GM18511 (cell line): ENCODE measurements around the gene SPEN.
"Not testable (repeated sequence)": the region's sequence is repeated elsewhere in the genome, so short reads cannot be mapped to it uniquely, and the experiment has no call there.

Source experiments
- ATAC-seq: cut with Tn5 transposase; IDR thresholded peaks from one replicate; pipeline ENCODE4 v1.9.1; 2021; ENCODE audit warnings: mild to moderate bottlenecking, moderate library complexity; ENCODE audit not compliant: unreplicated experiment

Gene SPEN

DNA sequence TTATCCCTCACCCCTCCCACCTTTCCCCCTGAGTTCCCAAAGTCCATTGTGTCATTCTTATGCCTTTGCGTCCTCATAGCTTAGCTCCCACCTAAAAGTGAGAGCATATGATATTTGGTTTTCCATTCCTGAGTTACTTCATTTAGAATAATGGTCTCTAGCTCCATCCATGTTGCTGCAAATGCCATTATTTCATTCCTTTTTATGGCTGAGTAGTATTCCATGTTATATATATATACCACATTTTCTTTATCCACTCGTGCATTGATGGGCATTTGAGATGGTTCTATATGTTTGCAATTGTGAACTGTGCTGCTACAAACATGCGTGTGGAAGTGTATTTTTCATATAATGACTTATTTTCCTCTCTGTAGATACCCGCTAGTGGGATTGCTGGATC is 130.4 kb downstream of the SPEN start:
- ATAC-seq: not testable (repeated sequence)

DNA sequence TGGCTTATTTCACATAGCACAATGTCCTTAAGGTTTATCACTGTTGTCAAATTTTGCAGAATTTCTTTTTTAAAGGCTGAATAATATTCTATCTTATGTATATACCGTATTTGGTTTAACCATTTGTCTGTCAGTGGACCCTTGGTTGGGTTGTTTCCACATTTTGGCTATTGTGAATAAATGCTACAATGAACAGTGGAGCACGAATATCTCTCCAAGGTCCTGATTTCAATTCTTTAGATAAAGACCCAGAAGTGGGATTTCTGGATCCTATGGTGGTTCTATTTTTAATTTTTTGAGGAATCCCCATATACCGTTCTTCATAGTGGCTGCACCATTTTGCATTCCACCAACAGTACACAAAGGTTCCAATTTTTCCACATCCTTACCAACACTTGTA is 134.2 kb downstream of the SPEN start:
- ATAC-seq: no peak

DNA sequence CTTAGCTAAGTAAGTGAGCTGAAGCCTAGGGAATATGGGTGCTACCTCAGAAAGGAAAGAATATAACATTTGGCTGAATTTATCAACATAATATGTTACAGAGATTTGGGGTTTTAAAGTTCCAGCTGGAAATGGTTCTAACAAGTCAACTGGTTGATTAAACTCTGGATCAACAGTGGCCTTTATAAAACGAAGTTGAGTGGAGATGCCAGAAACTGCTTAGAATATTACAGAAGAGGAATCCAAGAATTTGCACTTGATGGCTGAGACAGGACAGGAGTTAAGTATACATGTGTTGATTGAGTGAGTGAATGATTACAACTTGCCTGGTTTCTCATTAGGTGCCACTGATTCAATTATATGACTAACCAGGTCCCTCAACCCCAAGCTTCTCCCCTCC is 135.8 kb downstream of the SPEN start:
- no peak for ATAC-seq

DNA sequence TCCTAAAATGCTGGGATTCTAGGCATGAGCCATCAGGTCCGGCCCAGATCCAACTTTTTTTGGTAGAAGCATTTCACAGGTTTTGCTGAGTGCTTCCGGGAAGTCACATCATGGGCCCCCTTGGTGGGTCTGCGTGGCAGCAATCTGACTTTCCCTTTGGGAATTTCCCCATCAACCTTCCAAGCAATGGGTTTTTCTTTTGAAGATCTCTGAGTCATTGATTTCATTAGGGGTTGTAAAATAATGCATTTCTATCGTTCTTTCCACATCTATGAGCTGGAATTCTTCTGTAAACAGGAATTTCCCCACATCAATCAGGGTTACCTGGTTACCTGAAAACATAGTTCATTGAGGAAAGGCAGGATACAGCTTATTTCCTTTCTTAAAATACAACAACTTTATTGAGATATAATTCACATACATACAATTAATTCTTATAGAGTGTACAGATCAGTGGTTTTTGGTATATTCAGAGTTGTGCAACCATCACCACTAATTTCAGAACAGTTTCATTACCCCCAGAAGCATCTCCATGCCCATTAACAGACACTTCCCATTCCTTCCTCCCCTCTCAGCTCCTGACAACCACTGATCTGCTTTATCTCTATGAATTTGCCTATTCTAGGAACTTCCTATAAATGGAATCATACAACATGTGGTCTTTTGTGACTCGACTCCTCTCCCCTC is 138.2 kb downstream of the SPEN start:
- no peak for ATAC-seq

DNA sequence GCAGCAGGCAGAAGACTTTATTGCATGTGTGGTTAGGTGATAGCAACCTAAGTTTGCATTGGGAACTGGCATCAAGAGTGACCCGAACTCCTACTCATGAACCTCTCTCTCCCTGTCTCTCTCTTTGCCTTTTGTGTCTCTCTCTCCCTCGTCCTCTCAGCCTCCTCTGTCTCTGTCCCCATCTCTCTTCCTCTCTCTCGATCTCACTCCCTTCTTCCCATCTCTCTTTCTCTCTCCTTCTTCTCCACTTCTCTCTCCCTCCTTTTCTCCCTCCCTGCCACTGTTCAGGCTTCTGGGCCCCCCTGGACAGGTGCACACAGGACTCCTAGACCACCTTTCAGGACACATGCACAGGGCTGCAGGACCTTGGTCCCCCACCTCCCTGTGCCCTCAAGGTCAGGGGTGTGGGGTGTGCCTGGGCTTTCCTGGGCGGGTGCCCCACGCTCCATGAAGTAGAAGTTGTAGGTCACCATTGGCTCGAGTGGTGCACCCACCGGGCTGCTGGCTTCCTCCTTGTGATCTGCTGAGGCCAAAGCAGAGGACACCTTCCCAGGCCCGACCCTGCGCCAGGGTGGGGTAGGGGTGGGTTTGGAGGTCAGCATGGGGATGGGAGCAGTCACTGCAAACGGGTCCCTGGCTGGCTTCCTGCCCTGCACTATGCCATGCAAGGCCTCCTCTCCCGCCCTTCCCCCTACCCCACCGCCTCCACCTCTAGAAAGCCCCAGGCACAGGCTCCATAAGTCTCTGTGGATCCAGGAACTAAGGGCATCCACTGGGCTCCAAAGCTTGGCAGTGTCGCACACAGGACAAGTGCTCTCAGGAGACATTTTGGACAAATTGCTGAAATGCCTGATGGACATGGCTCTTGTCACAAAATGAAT is 141.6 kb downstream of the SPEN start:
- ATAC-seq: no peak

DNA sequence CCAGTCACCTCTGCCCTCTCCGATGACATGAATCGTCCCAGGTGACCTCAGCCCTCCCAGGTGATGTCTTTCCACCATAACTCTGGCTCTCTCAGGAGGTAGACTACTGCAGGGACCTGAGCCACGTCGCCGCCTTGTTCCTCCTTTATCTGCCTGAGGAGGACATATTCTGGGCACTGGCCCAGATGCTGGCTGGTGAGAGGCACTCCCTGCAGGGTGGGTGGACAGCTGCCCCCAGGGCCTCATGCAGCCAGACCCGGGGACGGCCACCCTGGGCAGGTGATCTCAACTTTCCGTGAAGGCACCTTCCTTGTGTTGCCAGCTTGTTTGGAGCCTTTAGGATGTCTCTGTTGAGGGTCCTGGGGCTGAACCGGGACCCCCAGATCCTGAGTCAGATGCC is 142.3 kb downstream of the SPEN start:
- ATAC-seq: no peak
